K562 (cell line): ENCODE measurements around the gene MDP1. TPM values are rescaled to one million over a fixed set of nuclear protein-coding genes. Genes with fewer than 3 reads are reported as not detected.

Source experiments
- CTCFL ChIP-seq: IDR thresholded peaks from 2 replicates; pipeline ENCODE4 v1.6.1; 2011; ENCODE audit warnings: borderline replicate concordance, low read depth, mild to moderate bottlenecking, moderate library complexity, low read length; ENCODE audit not compliant: insufficient read depth, poor library complexity, severe bottlenecking
- ELF4 ChIP-seq: fragments of 450-650 bp; formaldehyde crosslinking; IDR thresholded peaks from 2 replicates; pipeline ENCODE4 v1.4.0; 2022; ENCODE audit warnings: missing genetic modification characterization
- KDM5B ChIP-seq: fragments of 200-600 bp; sonication (generic); IDR thresholded peaks from 2 replicates; pipeline ENCODE4 v1.6.1; 2012; ENCODE audit warnings: low read depth, mild to moderate bottlenecking, moderate library complexity, low read length, control low read depth, inconsistent platforms; ENCODE audit not compliant: insufficient replicate concordance
- KLF1 ChIP-seq: fragments of 450-650 bp; IDR thresholded peaks from 2 replicates; pipeline ENCODE4 v1.6.1; 2016; ENCODE audit warnings: missing genetic modification characterization, missing compliant biosample characterization
- MBD2 ChIP-seq: sonication (generic); IDR thresholded peaks from 2 replicates; pipeline ENCODE4 v1.6.1; 2016; ENCODE audit warnings: low read depth, borderline replicate concordance
- MCM5 ChIP-seq: fragments of 450-650 bp; IDR thresholded peaks from 2 replicates; pipeline ENCODE4 v1.6.1; 2016; ENCODE audit warnings: low read depth
- MLLT1 ChIP-seq, 2 experiments: fragments of 450-650 bp; IDR thresholded peaks; 2 replicates each; pipeline ENCODE4 v1.6.1; 2016
- NFE2L1 ChIP-seq: fragments of 450-650 bp; IDR thresholded peaks from 2 replicates; pipeline ENCODE4 v1.6.1; 2016; ENCODE audit warnings: missing genetic modification characterization, low read depth, mild to moderate bottlenecking, missing compliant biosample characterization, moderate library complexity, borderline replicate concordance
- NRF1 ChIP-seq, 2 experiments: fragments of 450-650 bp; IDR thresholded peaks in 1 of 2; conservative IDR thresholded peaks in 1 of 2; 2 replicates each; pipeline ENCODE4 v1.6.1; 2014; ENCODE audit warnings: mild to moderate bottlenecking in 2 of 2
- SAFB2 ChIP-seq: fragments of 200-400 bp; formaldehyde crosslinking; IDR thresholded peaks from 2 replicates; pipeline ENCODE4 v1.6.1; 2018; ENCODE audit warnings: borderline replicate concordance, low read length, low read depth, moderate library complexity; ENCODE audit not compliant: severe bottlenecking
- SRSF7 ChIP-seq: fragments of 200-400 bp; formaldehyde crosslinking; optimal IDR thresholded peaks from 2 replicates; pipeline ENCODE3; 2017; ENCODE audit warnings: mild to moderate bottlenecking, low read depth, low read length
- TBP ChIP-seq: optimal IDR thresholded peaks from 2 replicates; pipeline ENCODE3; 2011; ENCODE audit warnings: low read depth, low read length, improper control_type of control experiment
- TOE1 ChIP-seq, 2 experiments: fragments of 450-650 bp in 1 of 2; sonication (generic) in 1 of 2; formaldehyde crosslinking in 1 of 2; IDR thresholded peaks; 2 replicates each; pipeline versions ENCODE4 v1.7.1 to v1.8.0; 2016 to 2022; ENCODE audit warnings: borderline replicate concordance in 2 of 2, mild to moderate bottlenecking in 2 of 2, antibody characterized with exemption in 1 of 2, inconsistent platforms in 1 of 2, low read depth in 1 of 2, missing genetic modification reagents in 1 of 2, moderate library complexity in 1 of 2
- TSHZ1 ChIP-seq: fragments of 250-450 bp; sonication (Bioruptor Pico); IDR thresholded peaks from 2 replicates; pipeline ENCODE4 v1.4.0; 2020; ENCODE audit warnings: mild to moderate bottlenecking, moderate library complexity
- ZNF695 ChIP-seq: fragments of 450-650 bp; formaldehyde crosslinking; IDR thresholded peaks from 2 replicates; pipeline ENCODE4 v1.4.0; 2020; ENCODE audit warnings: mild to moderate bottlenecking, moderate library complexity
- polyA plus RNA-seq, 8 experiments: library from polyadenylated mRNA; depleted of rRNA in 4 of 8; stranded (reverse) in 5 of 8; unstranded in 3 of 8; fragments of >200 nt; fragmentation: Nextera tagmentation in 2 of 8; fragmentation: Illumina TruSeq in 1 of 8; extraction: Ambion mirVana in 2 of 8; extraction: Trizol in 1 of 8; gene quantifications; 2 replicates each; pipeline versions ENCODE4 v1.2.1 to v1.2.3, GENCODE V29; 2011 to 2014; ENCODE audit warnings: inconsistent platforms in 1 of 8, missing spikeins in 1 of 8
- total RNA-seq, 7 experiments: library from RNA; depleted of rRNA in 6 of 7; stranded (reverse); fragments of >200 nt in 6 of 7; fragmentation: Illumina TruSeq in 2 of 7; extraction: Trizol in 2 of 7; gene quantifications; 2 replicates each; pipeline versions ENCODE4 v1.2.1 to v1.2.3, GENCODE V29; 2011 to 2021; ENCODE audit warnings: low replicate concordance in 1 of 7

The MDP1 gene
- total and polyA plus RNA-seq, 9 of the 15 experiments (the other 6 are each of a cell fraction or from before 2014, with no cell fraction given) = 2.7 to 29.6 (median 11.0) TPM

GRCh38 chr14:24195186-24196070, 20.4 kb downstream of the MDP1 start, which contains the start of gene TM9SF1 (continued):
- no peak; the same call in none of the 2 replicates for TF ChIP-seq TOE1 (IDR thresholded peaks at IDR 0.05; ENCODE audit: borderline replicate concordance)
- no peak for TF ChIP-seq TOE1 (CRISPR knock-in tag; IDR thresholded peaks at IDR 0.05; ENCODE audit: borderline replicate concordance, low read depth)
- peak; percentile 77; the same call in 1 of the 2 replicates for TF ChIP-seq ELF4 (CRISPR knock-in tag)
- TF ChIP-seq KLF1 = peak; percentile 61
- TF ChIP-seq NRF1 (conservative IDR thresholded peaks at IDR 0.05 in 1 of 2, IDR thresholded peaks at IDR 0.05 in 1 of 2) = peak; percentile 39 to 49; a peak in 2 of 4 replicates
- TF ChIP-seq NFE2L1 (tag) = no peak
- peak; percentile 59 for TF ChIP-seq MBD2
- peak; percentile 51 for TF ChIP-seq KDM5B
- TF ChIP-seq TBP = peak; percentile 72
- no peak for TF ChIP-seq MCM5
- TF ChIP-seq SAFB2 = no peak
- TF ChIP-seq TSHZ1 (CRISPR knock-in tag) = no peak
- TF ChIP-seq MLLT1 (IDR thresholded peaks at IDR 0.05) = 0 out of 4 replicates have a peak, but pooled peaks of 1 of the 2 experiments have one; percentile 14
- no peak for TF ChIP-seq ZNF695 (CRISPR knock-in tag)
- TF ChIP-seq CTCFL = no peak
- no peak for TF ChIP-seq SRSF7
